Fibroblast of skin of left quadriceps (primary cell): ENCODE results near the gene PGA4.
"Not testable (repeated sequence)": the region's sequence is repeated elsewhere in the genome, so short reads cannot be mapped to it uniquely, and the experiment has no call there.

Experiments used
- DNase-seq, 2 experiments: peaks; one replicate each; pipeline ENCODE4 v3.0.0-alpha.2; 2013; ENCODE audit warnings: low read depth in 2 of 2

The PGA4 gene

DNA sequence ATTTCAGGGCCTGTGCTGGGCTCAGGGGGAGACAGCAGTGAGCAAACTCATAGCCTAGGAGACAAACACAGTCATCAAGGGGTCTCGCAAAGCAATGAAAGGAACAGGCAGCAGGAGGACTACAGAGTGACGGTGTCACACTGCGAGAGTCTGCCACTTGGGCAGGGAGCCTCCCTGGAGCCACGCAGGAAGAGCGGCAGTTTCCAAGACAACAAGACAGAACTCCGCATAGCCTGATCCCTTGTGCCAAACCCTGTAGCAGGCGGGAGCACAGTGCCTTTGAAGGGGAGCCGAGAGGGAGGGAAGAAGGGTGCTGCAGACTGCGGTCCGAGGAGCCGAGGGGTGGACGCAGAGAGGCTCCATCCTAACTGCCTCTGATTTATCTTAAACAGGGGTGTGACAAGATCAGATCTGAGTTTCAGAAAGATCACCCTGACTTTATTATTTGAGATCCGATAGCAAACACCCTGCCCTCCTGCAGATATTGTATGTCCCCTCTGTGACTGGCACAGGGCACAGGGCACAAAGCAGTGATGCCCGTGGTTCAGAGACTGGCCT, 17.6 kb upstream of the PGA4 start:
- not testable (repeated sequence) for DNase-seq

DNA sequence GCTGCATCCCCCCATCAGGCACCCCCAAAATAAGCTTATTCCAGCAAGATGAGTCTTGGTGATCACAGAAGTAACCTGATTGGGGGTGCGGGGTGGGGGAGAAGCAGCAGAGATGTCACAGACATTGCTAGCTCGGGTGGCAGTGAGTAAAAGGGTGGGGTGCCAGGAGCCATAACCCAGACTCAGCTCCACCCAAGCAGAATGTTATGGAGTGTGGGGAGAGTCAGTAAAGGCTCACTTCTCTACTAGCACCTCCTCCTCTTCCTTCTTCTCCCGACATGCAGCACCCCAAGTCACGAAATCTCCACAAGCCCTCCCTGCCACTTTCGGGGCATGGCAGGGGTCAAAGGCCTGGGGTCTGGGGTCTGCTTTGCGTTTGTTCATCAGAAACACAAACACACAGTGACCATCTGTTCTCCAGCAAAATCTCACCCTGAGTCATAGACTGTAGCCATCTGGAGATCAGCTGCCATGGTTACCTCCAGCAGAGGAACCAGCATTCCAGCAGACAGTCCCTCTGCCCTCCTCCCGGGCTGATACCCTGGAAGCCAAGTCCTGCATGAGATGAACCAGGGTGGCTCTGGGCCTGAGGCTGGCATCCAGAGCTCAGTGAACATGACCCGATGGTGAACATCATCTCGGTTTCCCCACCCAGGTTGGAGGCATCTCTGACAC, 14.4 kb upstream of the PGA4 start:
- DNase-seq, result not testable (repeated sequence)

DNA sequence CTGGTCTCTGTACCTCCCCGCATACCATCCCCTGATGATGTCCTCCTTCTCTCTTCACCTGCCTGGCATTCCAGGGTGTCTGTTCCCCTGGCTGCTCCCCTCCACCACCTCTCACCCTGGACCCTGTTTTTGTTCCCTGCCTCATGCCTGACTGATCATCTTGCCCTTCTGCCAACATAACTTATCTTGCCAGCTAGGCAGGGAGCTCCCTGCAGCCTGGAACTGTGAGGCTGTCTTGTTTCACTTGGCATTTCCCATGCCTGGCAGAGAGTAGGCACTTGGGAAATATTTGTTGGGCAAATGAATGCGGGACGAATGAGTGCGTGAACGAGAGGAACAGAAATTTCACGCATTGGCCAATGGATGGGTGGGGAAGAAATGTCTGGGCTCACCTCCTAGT, 11.5 kb upstream of the PGA4 start:
- not testable (repeated sequence) for DNase-seq

DNA sequence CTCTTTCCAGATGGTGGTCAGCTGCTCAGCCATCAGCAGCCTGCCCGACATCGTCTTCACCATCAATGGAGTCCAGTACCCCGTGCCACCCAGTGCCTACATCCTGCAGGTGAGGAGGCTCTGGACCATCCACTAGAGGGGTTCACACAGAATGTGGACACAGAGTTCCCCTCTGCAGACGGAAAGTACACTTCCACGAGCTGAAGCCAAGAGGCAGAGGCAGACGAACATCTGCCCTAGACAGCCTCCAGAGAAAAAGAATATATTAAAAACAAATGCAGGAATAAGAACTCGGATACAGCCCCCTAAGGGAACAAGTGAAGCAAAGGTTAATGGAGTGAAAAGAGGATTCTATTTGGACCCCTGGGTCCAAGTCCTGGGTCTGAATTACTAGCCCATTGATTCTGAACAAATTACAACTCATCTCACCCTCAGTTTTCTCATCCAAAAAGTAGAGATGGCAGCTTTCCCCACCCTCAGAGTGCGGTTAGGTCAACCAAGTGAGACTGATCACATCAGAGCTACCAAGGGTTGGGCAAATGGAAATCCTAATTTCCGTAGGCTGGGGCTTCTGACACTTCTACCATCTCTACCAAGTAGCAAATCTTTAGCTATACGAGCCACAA, 10.7 kb upstream of the PGA4 start:
- not testable (repeated sequence) for DNase-seq

DNA sequence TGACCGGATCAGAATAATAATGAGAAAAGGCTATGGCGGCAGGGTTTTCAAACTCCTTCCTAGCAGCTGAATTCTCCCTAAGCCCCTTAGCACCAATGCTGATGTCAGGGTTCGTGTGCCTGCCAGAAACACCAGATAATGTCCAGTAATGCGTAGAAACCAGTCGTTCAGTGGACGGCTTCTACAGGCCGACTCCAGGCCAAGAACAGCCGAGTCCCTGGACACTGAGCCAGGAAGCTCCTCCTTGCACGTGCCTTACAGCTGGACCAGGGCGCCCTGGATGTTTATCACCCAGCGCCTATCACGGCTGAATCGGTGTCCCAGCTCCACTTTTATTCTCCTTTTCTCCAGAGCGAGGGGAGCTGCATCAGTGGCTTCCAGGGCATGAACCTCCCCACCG, 9.9 kb upstream of the PGA4 start:
- not testable (repeated sequence) for DNase-seq

DNA sequence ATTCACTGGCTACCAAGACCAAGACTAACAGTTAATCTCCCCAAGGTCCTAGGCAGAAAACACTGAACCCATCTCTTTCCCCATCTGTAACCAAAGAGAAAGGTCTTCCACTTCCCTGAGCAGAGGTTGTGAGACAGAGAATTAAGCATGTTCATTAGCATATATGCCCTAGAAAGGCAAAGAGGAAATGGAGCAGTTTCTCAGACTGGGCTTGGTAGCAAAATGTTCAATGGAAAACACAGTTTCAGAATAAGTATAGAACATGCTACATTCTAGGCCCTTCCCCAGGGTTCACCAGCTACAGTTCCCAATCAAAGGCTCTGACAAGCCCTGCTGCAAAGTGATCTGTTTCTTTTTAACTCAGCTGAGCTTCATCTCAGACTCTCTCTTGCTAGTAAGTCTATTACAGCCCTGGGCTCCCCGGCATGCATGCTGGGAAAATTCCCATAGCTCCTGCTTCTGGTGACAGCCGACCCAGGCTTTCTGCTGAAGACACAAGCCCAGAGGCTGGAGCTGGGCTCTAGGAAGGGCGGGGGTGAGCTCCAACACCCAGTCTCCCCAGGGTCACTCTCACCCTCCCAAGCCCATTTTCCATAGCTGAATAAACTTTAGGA, 8.3 kb upstream of the PGA4 start:
- not testable (repeated sequence) for DNase-seq

DNA sequence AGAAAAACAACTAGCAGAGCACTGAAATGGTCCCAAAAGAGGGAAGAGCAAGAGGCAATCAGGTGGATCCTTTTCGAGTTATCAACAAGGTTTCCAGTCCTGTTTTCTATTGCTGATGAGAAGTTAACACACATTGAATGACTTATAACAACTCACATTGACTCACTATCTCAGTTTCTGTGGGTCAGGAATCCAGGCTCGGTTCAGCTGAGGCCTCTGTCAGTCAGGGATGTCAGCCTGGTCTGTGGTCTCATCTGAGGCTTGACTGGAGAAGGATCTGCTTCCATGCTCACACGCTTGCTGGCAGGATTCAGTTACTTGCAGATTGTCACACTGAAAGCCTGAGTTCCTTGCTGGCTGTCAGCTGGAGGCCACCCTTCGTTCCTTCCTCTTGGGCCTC, 3.8 kb upstream of the PGA4 start:
- not testable (repeated sequence) for DNase-seq

DNA sequence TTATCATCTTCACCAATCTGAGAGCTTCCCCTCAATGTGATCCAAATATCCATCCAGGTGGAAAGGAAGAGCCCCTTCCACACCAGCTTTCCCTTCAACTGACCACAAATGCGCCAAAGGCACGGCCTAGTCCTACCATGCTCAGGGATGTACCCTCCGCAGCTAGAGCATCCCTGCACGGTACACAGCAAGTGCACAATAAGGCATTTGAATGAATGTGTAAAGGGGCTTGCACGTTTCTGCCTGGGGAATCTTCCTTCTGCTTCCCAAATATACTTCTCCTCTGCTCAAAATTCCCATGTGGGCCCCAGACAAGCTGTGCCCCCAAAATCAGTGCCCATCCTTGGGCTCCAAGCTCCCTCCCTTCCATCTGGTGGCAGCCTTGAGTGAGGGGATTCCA, 3.1 kb upstream of the PGA4 start:
- DNase-seq, result not testable (repeated sequence)

DNA sequence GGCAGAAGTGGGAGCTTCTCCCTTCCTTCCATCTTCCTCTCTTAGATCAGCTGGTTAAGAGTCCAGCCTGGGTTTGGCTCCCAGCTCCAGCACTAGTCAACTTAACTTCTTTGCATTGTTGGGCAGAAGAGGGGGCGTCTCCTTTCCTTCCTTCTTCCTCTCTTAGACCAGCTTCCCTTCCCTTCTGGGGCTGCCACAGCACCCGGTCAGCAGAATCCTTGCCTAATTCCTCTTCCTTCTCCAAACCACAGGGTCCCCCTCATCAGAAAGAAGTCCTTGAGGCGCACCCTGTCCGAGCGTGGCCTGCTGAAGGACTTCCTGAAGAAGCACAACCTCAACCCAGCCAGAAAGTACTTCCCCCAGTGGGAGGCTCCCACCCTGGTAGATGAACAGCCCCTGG, 545 bp downstream of the PGA4 start:
- DNase-seq, result not testable (repeated sequence)

DNA sequence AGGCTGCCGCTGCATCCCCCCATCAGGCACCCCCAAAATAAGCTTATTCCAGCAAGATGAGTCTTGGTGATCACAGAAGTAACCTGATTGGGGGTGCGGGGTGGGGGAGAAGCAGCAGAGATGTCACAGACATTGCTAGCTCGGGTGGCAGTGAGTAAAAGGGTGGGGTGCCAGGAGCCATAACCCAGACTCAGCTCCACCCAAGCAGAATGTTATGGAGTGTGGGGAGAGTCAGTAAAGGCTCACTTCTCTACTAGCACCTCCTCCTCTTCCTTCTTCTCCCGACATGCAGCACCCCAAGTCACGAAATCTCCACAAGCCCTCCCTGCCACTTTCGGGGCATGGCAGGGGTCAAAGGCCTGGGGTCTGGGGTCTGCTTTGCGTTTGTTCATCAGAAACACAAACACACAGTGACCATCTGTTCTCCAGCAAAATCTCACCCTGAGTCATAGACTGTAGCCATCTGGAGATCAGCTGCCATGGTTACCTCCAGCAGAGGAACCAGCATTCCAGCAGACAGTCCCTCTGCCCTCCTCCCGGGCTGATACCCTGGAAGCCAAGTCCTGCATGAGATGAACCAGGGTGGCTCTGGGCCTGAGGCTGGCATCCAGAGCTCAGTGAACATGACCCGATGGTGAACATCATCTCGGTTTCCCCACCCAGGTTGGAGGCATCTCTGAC, 4.5 kb downstream of the PGA4 start:
- not testable (repeated sequence) for DNase-seq

DNA sequence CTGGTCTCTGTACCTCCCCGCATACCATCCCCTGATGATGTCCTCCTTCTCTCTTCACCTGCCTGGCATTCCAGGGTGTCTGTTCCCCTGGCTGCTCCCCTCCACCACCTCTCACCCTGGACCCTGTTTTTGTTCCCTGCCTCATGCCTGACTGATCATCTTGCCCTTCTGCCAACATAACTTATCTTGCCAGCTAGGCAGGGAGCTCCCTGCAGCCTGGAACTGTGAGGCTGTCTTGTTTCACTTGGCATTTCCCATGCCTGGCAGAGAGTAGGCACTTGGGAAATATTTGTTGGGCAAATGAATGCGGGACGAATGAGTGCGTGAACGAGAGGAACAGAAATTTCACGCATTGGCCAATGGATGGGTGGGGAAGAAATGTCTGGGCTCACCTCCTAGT, 7.3 kb downstream of the PGA4 start:
- DNase-seq, result not testable (repeated sequence)

DNA sequence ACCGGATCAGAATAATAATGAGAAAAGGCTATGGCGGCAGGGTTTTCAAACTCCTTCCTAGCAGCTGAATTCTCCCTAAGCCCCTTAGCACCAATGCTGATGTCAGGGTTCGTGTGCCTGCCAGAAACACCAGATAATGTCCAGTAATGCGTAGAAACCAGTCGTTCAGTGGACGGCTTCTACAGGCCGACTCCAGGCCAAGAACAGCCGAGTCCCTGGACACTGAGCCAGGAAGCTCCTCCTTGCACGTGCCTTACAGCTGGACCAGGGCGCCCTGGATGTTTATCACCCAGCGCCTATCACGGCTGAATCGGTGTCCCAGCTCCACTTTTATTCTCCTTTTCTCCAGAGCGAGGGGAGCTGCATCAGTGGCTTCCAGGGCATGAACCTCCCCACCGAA, 8.9 kb downstream of the PGA4 start:
- not testable (repeated sequence) for DNase-seq

DNA sequence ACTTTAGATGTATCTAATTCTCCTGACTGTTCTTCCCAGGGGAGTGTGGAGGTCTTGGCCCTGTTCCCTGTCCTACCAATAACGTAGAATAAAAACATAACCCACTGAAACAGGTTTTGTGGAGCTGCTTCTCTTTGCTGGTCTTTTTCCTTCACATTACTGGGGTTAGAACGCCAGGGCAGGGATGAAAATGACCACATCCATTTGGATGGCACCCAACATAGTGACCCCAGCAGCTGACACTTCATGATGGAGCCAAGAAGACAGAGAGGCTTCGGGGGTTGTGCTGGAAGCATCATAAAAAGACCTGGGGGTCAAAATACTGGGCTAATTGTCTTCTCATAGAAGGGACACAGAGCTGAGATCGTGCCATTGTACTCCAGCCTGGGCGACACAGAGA, 9.4 kb downstream of the PGA4 start:
- not testable (repeated sequence) for DNase-seq

DNA sequence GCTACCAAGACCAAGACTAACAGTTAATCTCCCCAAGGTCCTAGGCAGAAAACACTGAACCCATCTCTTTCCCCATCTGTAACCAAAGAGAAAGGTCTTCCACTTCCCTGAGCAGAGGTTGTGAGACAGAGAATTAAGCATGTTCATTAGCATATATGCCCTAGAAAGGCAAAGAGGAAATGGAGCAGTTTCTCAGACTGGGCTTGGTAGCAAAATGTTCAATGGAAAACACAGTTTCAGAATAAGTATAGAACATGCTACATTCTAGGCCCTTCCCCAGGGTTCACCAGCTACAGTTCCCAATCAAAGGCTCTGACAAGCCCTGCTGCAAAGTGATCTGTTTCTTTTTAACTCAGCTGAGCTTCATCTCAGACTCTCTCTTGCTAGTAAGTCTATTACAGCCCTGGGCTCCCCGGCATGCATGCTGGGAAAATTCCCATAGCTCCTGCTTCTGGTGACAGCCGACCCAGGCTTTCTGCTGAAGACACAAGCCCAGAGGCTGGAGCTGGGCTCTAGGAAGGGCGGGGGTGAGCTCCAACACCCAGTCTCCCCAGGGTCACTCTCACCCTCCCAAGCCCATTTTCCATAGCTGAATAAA, 10.5 kb downstream of the PGA4 start:
- not testable (repeated sequence) for DNase-seq

DNA sequence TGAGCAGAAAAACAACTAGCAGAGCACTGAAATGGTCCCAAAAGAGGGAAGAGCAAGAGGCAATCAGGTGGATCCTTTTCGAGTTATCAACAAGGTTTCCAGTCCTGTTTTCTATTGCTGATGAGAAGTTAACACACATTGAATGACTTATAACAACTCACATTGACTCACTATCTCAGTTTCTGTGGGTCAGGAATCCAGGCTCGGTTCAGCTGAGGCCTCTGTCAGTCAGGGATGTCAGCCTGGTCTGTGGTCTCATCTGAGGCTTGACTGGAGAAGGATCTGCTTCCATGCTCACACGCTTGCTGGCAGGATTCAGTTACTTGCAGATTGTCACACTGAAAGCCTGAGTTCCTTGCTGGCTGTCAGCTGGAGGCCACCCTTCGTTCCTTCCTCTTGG, 15.0 kb downstream of the PGA4 start:
- not testable (repeated sequence) for DNase-seq

DNA sequence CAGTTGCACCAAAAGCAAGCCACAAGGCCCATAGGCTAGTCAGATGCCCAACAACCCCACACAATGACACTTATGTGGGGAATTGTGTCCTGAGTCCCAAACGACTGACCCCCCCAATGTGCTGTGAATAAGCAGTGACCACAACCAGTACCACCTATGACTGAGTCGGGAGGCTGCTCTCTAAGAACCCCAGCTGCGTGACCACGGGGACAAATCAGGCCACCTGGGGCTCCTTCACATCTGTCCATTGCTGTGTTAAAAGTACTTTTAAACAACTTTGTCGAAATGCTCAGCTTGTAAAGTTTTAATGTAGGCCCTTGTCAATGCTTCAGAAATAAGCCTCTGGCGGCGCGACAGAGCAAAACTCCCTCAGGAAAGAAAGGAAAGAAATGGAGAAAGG, 18.1 kb downstream of the PGA4 start:
- not testable (repeated sequence) for DNase-seq

DNA sequence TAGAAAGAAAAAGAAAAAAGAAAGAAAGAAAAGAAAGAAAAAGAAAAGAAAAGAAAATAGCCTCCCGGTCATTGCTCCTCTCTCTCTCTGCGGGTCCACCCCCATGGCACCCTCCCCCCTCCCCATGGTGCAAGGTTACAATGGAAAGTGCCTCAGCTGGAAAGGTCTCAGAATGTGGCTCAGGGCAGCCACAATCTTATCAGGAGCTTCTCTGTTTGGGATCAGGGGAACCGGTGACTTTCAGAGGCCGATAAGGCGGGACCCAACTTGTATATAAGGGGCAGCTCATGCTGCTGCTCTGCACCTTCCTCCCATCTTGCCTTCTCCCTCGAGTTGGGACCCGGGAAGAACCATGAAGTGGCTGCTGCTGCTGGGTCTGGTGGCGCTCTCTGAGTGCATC, 18.7 kb downstream of the PGA4 start, which contains the start of gene PGA5:
Gene PGA5 (plus strand): TSS at position 301 of the 400 bp plus-strand sequence. CDS start 52 bp downstream, at position 353.
- not testable (repeated sequence) for DNase-seq

DNA sequence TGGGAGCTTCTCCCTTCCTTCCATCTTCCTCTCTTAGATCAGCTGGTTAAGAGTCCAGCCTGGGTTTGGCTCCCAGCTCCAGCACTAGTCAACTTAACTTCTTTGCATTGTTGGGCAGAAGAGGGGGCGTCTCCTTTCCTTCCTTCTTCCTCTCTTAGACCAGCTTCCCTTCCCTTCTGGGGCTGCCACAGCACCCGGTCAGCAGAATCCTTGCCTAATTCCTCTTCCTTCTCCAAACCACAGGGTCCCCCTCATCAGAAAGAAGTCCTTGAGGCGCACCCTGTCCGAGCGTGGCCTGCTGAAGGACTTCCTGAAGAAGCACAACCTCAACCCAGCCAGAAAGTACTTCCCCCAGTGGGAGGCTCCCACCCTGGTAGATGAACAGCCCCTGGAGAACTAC, 19.4 kb downstream of the PGA4 start:
- DNase-seq, result not testable (repeated sequence)

DNA sequence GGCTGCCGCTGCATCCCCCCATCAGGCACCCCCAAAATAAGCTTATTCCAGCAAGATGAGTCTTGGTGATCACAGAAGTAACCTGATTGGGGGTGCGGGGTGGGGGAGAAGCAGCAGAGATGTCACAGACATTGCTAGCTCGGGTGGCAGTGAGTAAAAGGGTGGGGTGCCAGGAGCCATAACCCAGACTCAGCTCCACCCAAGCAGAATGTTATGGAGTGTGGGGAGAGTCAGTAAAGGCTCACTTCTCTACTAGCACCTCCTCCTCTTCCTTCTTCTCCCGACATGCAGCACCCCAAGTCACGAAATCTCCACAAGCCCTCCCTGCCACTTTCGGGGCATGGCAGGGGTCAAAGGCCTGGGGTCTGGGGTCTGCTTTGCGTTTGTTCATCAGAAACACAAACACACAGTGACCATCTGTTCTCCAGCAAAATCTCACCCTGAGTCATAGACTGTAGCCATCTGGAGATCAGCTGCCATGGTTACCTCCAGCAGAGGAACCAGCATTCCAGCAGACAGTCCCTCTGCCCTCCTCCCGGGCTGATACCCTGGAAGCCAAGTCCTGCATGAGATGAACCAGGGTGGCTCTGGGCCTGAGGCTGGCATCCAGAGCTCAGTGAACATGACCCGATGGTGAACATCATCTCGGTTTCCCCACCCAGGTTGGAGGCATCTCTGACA, 23.3 kb downstream of the PGA4 start:
- not testable (repeated sequence) for DNase-seq

DNA sequence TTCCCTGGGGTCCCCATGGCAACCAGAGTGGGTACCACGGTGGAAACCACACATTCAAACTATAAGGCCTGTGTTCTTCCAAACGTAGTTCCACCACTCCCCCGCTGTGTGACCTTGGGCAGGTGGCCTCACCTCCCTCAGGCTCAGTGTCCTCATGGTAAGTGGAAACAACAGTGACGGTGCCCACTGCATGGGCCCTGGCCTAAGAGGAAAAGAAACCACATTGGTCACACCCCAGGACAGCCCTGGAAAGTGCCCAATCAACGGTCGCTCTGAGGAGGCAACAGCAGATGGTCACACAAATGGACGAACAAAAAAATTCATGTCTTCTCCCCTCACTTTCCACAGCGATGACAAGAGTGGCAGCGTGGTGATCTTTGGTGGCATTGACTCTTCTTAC, 25.9 kb downstream of the PGA4 start:
- DNase-seq, result not testable (repeated sequence)

DNA sequence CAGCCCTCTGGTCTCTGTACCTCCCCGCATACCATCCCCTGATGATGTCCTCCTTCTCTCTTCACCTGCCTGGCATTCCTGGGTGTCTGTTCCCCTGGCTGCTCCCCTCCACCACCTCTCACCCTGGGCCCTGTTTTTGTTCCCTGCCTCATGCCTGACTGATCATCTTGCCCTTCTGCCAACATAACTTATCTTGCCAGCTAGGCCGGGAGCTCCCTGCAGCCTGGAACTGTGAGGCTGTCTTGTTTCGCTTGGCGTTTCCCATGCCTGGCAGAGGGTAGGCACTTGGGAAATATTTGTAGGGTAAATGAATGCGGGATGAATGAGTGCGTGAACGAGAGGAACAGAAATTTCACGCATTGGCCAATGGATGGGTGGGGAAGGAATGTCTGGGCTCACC, 27.1 kb downstream of the PGA4 start:
- DNase-seq, result not testable (repeated sequence)
